Left ventricle myocardium inferior (tissue), 1 donor: Measurements from ENCODE around the gene MAEA. TPM values are rescaled to one million over a fixed set of nuclear protein-coding genes. Genes with fewer than 3 reads are reported as not detected.

Source experiments
- DNase-seq: peaks from one replicate; pipeline ENCODE4 v3.0.0-alpha.2; 2020
- H3K27ac ChIP-seq: fragments of 200-600 bp; replicated peaks from 2 replicates; pipeline ENCODE4 v1.8.0; 2021
- H3K27me3 ChIP-seq: fragments of 200-600 bp; 2 replicates; pipeline ENCODE4 v1.8.0; 2021; ENCODE audit warnings: low read depth
- H3K36me3 ChIP-seq: fragments of 200-600 bp; 2 replicates; pipeline ENCODE4 v1.8.0; 2021
- H3K4me1 ChIP-seq: fragments of 200-600 bp; 2 replicates; pipeline ENCODE4 v1.8.0; 2021
- H3K4me3 ChIP-seq: fragments of 200-600 bp; 2 replicates; pipeline ENCODE4 v1.8.0; 2021; ENCODE audit warnings: mild to moderate bottlenecking, moderate library complexity
- H3K9me3 ChIP-seq: fragments of 200-600 bp; replicated peaks from 2 replicates; pipeline ENCODE4 v1.8.0; 2021
- CTCF ChIP-seq: fragments of 200-600 bp; IDR thresholded peaks from 2 replicates; pipeline ENCODE4 v1.8.0; 2021; ENCODE audit warnings: antibody characterized with exemption, mild to moderate bottlenecking, borderline replicate concordance
- intact Hi-C: fragments of 100-400 bp; cut with micrococcal nuclease; formaldehyde crosslinking; loops from one replicate; pipeline ENCODE4 v1.11.0; 2022
- total RNA-seq: library from RNA; stranded (reverse); fragmentation: NEBNext Ultra II Directional; extraction: Animal tissue kit (Norgen Biotek cat#: 25700); gene quantifications from one replicate; pipeline ENCODE4 v1.2.1, GENCODE V29; 2021
- donor health status: DM: no; HTN: yes; CAD: no; lungs with severe emphysema.

The MAEA gene
- total RNA-seq, 1 donor from 2014 or later: 49.5 TPM

GRCh38 chr4:1255699-1256098, 34.0 kb upstream of the MAEA start:
- Histone ChIP-seq H3K9me3 (peaks cover 7% of the 10 kb centered on the region), H3K27ac (no peak overlapping the region), H3K4me1 (peaks cover 13% of the 10 kb centered on the region), H3K36me3 (no peaks in the 10 kb centered on the region), H3K4me3 (no peak overlapping the region), H3K27me3 (no peaks in the 10 kb centered on the region)
- TF ChIP-seq CTCF: no peak
- no peak for DNase-seq
- intact Hi-C loops: loop anchor here (10.0 kb wide), 1 partner anchor 89 kb away; the partner anchor contains the start of gene UVSSA

GRCh38 chr4:1258457-1258856, 31.2 kb upstream of the MAEA start:
- Histone ChIP-seq H3K4me1 (no peaks in the 10 kb centered on the region), H3K4me3 (no peak overlapping the region), H3K27me3 (no peaks in the 10 kb centered on the region), H3K9me3 (peaks cover 7% of the 10 kb centered on the region), H3K27ac (no peak overlapping the region), H3K36me3 (no peaks in the 10 kb centered on the region)
- DNase-seq: no peak
- TF ChIP-seq CTCF: no peak
- intact Hi-C loops: loop anchor here (10.0 kb wide), 1 partner anchor 86 kb away; the partner anchor contains the start of gene UVSSA

- Histone ChIP-seq H3K36me3 (peaks cover 2% of the 10 kb centered on the region), H3K4me1 (no peaks in the 10 kb centered on the region), H3K27me3 (no peaks in the 10 kb centered on the region), H3K27ac (no peak overlapping the region), H3K4me3 (no peak overlapping the region), H3K9me3 (peaks cover 7% of the 10 kb centered on the region)
- DNase-seq: no peak
- intact Hi-C loops: loop anchor here (10.0 kb wide), 3 partner anchors 85 to 125 kb away; partner anchors contain the start of gene UVSSA
- TF ChIP-seq CTCF: no peak
Measured at GRCh38 chr4:1259966-1260365, 29.7 kb upstream of the MAEA start.

- Histone ChIP-seq H3K4me3 (no peak overlapping the region), H3K27me3 (no peaks in the 10 kb centered on the region), H3K4me1 (no peaks in the 10 kb centered on the region), H3K27ac (no peak overlapping the region), H3K9me3 (peaks cover 3% of the 10 kb centered on the region), H3K36me3 (peaks cover 2% of the 10 kb centered on the region)
- intact Hi-C loops: loop anchor here (10.0 kb wide), 2 partner anchors 96 to 126 kb away; no protein-coding TSS in a partner anchor
- no peak for DNase-seq
- TF ChIP-seq CTCF: no peak
Measured at GRCh38 chr4:1260418-1261106, 29.1 kb upstream of the MAEA start.

GRCh38 chr4:1261107-1261928, 28.4 kb upstream of the MAEA start:
- H3K27me3 ChIP-seq: no peaks in the 10 kb centered on the region
- H3K36me3 ChIP-seq: peaks cover 2% of the 10 kb centered on the region
- peaks cover 3% of the 10 kb centered on the region for H3K9me3 ChIP-seq
- no peak overlapping the region for H3K4me3 ChIP-seq
- no peak for TF ChIP-seq CTCF
- no peaks in the 10 kb centered on the region for H3K4me1 ChIP-seq
- no peak for DNase-seq
- no peak overlapping the region for H3K27ac ChIP-seq
- intact Hi-C loops: loop anchor here (10.0 kb wide), 2 partner anchors 97 to 127 kb away; no protein-coding TSS in a partner anchor
